Effector CD4-positive, alpha-beta T cell (primary cell): ENCODE measurements around the gene IL3RA.
"Not testable (repeated sequence)": the region's sequence is repeated elsewhere in the genome, so short reads cannot be mapped to it uniquely, and the experiment has no call there.

Experiments
- DNase-seq: peaks from one replicate; pipeline ENCODE4 v3.0.0-alpha.2; 2020

Gene IL3RA

DNA sequence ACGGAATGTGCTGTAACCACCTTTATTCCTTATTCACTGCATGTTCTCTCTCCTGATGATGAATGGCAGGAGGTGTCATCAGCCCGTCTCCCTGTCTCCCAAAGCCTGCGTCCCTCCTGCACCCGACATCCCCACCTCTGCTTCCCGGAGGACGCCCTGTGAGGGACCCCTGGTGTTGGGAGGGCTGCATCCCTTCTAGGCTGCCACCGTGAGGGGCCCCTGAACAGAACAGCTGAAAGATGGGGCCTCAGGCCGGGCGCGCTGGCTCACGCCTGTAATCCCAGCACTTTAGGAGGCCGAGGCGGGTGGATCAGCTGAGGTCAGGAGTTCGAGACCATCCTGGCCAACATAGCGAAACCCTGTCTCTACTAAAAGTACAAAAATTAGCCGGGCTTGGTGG lies 89.7 kb downstream of the IL3RA start:
- not testable (repeated sequence) for DNase-seq

DNA sequence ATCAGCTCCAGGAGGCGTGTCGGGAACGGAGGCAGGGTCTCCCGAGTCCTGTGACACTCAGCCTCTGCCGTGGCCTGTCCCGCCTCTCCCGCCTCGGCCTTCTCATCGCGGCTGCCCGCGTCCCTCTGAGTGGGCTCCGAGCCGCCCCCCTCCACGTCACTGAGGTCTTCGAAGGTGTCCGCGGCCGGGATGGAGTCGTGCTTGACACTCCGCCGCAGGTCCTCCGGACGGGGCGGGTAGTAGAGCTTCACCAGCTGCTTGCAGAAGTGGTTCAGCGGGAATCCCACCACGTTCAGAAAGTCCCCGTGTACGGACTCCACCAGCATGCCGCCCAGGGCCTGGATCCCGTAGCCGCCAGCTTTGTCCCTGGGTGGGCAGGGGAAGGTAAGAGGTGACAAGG lies 91.2 kb downstream of the IL3RA start:
- DNase-seq: no peak

DNA sequence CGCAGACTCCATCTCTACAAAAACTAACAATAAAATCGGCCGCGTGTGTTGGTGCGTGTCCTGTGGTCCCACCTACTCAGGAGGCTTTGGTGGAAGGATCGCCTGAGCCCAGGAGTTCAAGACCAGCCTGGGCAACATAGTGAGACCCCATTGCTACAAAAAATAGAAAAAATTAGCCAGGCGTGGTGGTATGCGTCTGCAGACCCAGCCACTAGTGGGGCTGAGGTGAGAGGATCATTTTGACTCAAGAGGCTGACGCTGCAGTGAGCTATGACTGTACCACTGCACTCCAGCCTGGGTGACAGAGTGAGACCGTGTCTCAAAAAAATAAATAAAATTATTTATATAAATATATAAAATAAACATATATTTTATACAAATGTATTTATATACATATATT lies 93.9 kb downstream of the IL3RA start:
- DNase-seq: no peak
